NOMO-1 (cell line): ENCODE measurements around the gene PLP2.

ENCODE experiments used
- DNase-seq, 2 experiments: peaks; one replicate each; lab custom pipeline; 2025; ENCODE audit not compliant: unreplicated experiment in 2 of 2; lab: John Stamatoyannopoulos, UW

PLP2 gene

GRCh38 chrX:49208399-49208798, 36.7 kb downstream of the PLP2 start:
- no peak for DNase-seq

GRCh38 chrX:49209434-49210251, 37.9 kb downstream of the PLP2 start:
- no peak for DNase-seq

- no peak for DNase-seq
Measured at GRCh38 chrX:49210406-49210805, 38.7 kb downstream of the PLP2 start.

GRCh38 chrX:49211074-49211473, 39.4 kb downstream of the PLP2 start:
- DNase-seq: no peak

- DNase-seq: no peak
Measured at GRCh38 chrX:49212209-49212608, 40.5 kb downstream of the PLP2 start.

- DNase-seq: no peak
Measured at GRCh38 chrX:49212861-49213260, 41.2 kb downstream of the PLP2 start.

GRCh38 chrX:49214416-49214815, 42.7 kb downstream of the PLP2 start:
- no peak for DNase-seq

- no peak for DNase-seq
Measured at GRCh38 chrX:49214996-49215526, 43.4 kb downstream of the PLP2 start.

- DNase-seq: no peak
Measured at GRCh38 chrX:49220100-49220499, 48.4 kb downstream of the PLP2 start.

- DNase-seq: no peak
Measured at GRCh38 chrX:49221868-49222267, 50.2 kb downstream of the PLP2 start.
